ENCODE data around the gene JPH3. TPM values are rescaled to one million over a fixed set of nuclear protein-coding genes. Genes with fewer than 3 reads are reported as not detected.

JPH3 gene
- total RNA-seq, 1 experiment from 2014 or later = 39.0 TPM

DNA sequence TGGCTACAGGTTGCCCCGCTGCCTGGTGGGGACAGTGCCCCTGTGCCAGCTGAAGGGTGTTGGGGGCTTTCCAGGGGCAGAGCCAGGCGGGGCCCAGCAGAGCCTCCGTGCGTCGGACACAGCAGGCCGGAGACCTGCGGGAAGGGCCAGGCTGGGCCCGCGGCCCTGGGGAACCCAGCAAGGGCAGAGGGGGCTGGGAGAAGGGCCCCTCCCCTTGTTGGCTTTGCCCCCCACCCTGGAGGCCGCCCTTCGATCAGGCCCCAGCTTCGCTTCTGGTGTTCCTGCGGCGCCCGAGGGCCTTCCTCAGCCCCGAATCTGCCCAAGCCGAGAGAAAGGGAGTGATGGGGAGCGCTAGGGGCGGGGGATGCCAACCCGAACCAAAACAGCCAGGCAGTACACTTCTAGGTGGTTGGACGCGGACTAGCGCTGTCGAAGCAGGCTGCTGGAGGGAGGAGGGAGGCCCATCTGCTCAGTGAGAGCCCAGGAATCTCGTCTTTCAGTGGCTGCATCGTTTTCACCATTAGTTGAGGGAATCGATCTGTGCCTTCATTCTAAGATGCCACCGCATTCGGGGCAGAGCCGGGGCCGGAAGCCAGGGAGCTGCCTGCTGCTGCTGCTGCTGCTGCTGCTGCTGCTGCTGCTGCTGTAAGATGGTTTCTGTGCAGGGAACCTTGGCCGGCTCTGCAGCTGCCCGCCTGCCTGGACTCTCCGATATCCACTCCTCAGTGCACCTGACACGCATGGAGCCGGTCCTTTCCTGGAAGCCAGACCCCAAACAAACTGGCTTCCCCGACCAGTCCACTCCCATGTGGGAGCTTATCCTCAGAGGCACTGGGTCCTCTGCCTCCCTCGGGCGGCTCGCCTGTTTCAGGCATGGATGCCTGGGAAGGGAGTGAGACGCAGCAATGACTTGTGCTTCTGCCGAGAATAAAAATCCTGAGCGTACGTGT, 1.7 kb downstream of the JPH3 start:
- Mint-ChIP-seq H3K4me3 (peak overlapping the region; percentile 97), H3K27ac (peak overlapping the region; percentile 48), H3K4me1 (peaks cover 37% of the 10 kb centered on the region), H3K9me3 (no peaks in the 10 kb centered on the region), H3K27me3 (ENCODE audit: low read depth) (peaks cover 17% of the 10 kb centered on the region), H3K36me3 (peaks cover 3% of the 10 kb centered on the region; the same call in 1 of the 2 replicates)
- ChIA-PET POLR2A (no interaction called here), CTCF (interaction anchor here (0.7 to 6.2 kb wide), 5 partner anchors 17 to 49 kb away, joined by 3 to 50 read pairs (median 5); no protein-coding TSS in a partner anchor)
- peak; percentile 30 for ATAC-seq
- DNase-seq (ENCODE audit: low spot score) = peak; percentile 45
- TF ChIP-seq ZNF396 (CRISPR knock-in tag; IDR thresholded peaks at IDR 0.05; ENCODE audit: borderline replicate concordance) = no peak
- TF ChIP-seq HMGXB4 (CRISPR knock-in tag; IDR thresholded peaks at IDR 0.05) = 0 out of 2 replicates have a peak, but pooled peaks have one; percentile 16
- TF ChIP-seq, protein P1, sequence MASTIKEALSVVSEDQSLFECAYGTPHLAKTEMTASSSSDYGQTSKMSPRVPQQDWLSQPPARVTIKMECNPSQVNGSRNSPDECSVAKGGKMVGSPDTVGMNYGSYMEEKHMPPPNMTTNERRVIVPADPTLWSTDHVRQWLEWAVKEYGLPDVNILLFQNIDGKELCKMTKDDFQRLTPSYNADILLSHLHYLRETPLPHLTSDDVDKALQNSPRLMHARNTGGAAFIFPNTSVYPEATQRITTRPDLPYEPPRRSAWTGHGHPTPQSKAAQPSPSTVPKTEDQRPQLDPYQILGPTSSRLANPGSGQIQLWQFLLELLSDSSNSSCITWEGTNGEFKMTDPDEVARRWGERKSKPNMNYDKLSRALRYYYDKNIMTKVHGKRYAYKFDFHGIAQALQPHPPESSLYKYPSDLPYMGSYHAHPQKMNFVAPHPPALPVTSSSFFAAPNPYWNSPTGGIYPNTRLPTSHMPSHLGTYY (CRISPR knock-in tag; IDR thresholded peaks at IDR 0.05) = no peak
- no peak for TF ChIP-seq TEAD1 (CRISPR knock-in tag; IDR thresholded peaks at IDR 0.05)

- H3K4me1 Mint-ChIP-seq = peaks cover 37% of the 10 kb centered on the region
- ATAC-seq (no peak), DNase-seq (ENCODE audit: low spot score) (no peak)
- TF ChIP-seq NFYB (CRISPR knock-in tag; conservative IDR thresholded peaks at IDR 0.05; ENCODE audit: low read depth) = no peak
- no peak for TF ChIP-seq NR3C1 (CRISPR knock-in tag; conservative IDR thresholded peaks at IDR 0.05; ENCODE audit: low read depth)
- no peak for TF ChIP-seq MLX (CRISPR knock-in tag; IDR thresholded peaks at IDR 0.05)
- 0 out of 2 replicates have a peak, but pooled peaks have one; percentile 39 for TF ChIP-seq ZNF263 (CRISPR knock-in tag; IDR thresholded peaks at IDR 0.05; ENCODE audit: low read depth)
- no peak for TF ChIP-seq ATF1 (CRISPR knock-in tag; IDR thresholded peaks at IDR 0.05)
- H3K36me3 Mint-ChIP-seq = peaks cover 3% of the 10 kb centered on the region; the same call in 1 of the 2 replicates
- peak overlapping the region; percentile 97 for H3K4me3 Mint-ChIP-seq
- ChIA-PET CTCF (interaction anchor here (1.1 to 6.2 kb wide), 5 partner anchors 22 to 48 kb away, joined by 3 to 50 read pairs (median 5); no protein-coding TSS in a partner anchor), POLR2A (no interaction called here)
- no peaks in the 10 kb centered on the region for H3K9me3 Mint-ChIP-seq
- H3K27me3 Mint-ChIP-seq (ENCODE audit: low read depth) = peaks cover 17% of the 10 kb centered on the region
- H3K27ac Mint-ChIP-seq = peak overlapping the region; percentile 48; the same call in 1 of the 2 replicates
Measured at GRCh38 chr16:87604634-87605111, 2.4 kb downstream of the JPH3 start.

DNA sequence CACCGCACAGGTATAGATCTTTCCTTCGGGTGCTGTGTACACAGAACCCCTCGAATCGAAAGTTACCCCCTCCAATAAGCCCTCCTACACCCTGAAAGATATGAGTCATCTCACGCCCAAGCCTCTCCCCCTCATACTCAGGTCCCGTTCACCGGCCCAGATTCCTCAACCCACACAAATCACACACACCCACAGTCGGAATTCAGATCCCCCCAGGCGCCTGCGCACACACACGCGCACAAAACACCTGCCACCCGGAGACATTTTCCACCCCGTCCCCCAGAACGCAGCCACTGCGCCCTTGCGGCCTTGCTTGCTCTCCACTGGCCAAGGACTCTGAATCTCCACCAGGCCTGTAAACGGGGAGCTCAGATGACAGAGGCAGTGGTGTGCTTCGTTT, 4.9 kb downstream of the JPH3 start:
- CTCF ChIA-PET = interaction anchor here (1.6 kb wide), 1 partner anchor 29 kb away, joined by 15 read pairs; no protein-coding TSS in a partner anchor
- POLR2A ChIA-PET = no interaction called here
- H3K4me1 Mint-ChIP-seq = peaks cover 24% of the 10 kb centered on the region
- H3K27ac Mint-ChIP-seq = no peak overlapping the region
- ATAC-seq (no peak), DNase-seq (ENCODE audit: low spot score) (no peak)
- peaks cover 15% of the 10 kb centered on the region for H3K27me3 Mint-ChIP-seq (ENCODE audit: low read depth)
- no peaks in the 10 kb centered on the region for H3K9me3 Mint-ChIP-seq
- no peak overlapping the region for H3K4me3 Mint-ChIP-seq
- H3K36me3 Mint-ChIP-seq = peaks cover 3% of the 10 kb centered on the region; the same call in 1 of the 2 replicates
- TF ChIP-seq ZNF281 (CRISPR knock-in tag; IDR thresholded peaks at IDR 0.05) = no peak
- no peak for TF ChIP-seq ZNF219 (CRISPR knock-in tag; IDR thresholded peaks at IDR 0.05; ENCODE audit: borderline replicate concordance)
- TF ChIP-seq PRDM15 (CRISPR knock-in tag; IDR thresholded peaks at IDR 0.05) = no peak
- no peak for TF ChIP-seq RELA (CRISPR knock-in tag; IDR thresholded peaks at IDR 0.05; ENCODE audit: borderline replicate concordance)
- TF ChIP-seq ZNF263 (CRISPR knock-in tag; IDR thresholded peaks at IDR 0.05; ENCODE audit: low read depth) = no peak
- no peak for TF ChIP-seq NR2C2 (CRISPR knock-in tag; IDR thresholded peaks at IDR 0.05)
- TF ChIP-seq ATF2 (CRISPR knock-in tag; IDR thresholded peaks at IDR 0.05; ENCODE audit: borderline replicate concordance, low read depth) = no peak
- TF ChIP-seq TP53 (CRISPR knock-in tag; IDR thresholded peaks at IDR 0.05) = no peak
